ENCODE data around the gene RFNG.

- no peak for TF ChIP-seq CTCF (IDR thresholded peaks at IDR 0.05)
- TF ChIP-seq ZFX (IDR thresholded peaks at IDR 0.05; ENCODE audit: borderline replicate concordance), result no peak
These were observed 50.0 kb downstream of the RFNG start for GRCh38 chr17:82001571-82002056.
